WI38 (cell line): Measurements from ENCODE around the gene USPL1.

Experiments
- H3K4me3 ChIP-seq: 2 replicates; pipeline ENCODE4 v1.5.1; 2011; ENCODE audit warnings: low read depth, mild to moderate bottlenecking, control low read depth, low read length
- TF ChIP-seq, protein P1 (sequence below): IDR thresholded peaks from 2 replicates; pipeline ENCODE4 v1.5.1; 2012; ENCODE audit warnings: low read depth, mild to moderate bottlenecking, control low read depth, low read length

The USPL1 gene

GRCh38 chr13:30580852-30581502 lies 36.7 kb upstream of the USPL1 start:
- TF ChIP-seq, protein P1, sequence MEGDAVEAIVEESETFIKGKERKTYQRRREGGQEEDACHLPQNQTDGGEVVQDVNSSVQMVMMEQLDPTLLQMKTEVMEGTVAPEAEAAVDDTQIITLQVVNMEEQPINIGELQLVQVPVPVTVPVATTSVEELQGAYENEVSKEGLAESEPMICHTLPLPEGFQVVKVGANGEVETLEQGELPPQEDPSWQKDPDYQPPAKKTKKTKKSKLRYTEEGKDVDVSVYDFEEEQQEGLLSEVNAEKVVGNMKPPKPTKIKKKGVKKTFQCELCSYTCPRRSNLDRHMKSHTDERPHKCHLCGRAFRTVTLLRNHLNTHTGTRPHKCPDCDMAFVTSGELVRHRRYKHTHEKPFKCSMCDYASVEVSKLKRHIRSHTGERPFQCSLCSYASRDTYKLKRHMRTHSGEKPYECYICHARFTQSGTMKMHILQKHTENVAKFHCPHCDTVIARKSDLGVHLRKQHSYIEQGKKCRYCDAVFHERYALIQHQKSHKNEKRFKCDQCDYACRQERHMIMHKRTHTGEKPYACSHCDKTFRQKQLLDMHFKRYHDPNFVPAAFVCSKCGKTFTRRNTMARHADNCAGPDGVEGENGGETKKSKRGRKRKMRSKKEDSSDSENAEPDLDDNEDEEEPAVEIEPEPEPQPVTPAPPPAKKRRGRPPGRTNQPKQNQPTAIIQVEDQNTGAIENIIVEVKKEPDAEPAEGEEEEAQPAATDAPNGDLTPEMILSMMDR = no peak
- no peak overlapping the region for H3K4me3 ChIP-seq

GRCh38 chr13:30581582-30581981 lies 36.1 kb upstream of the USPL1 start:
- TF ChIP-seq, protein P1 = no peak
- H3K4me3 ChIP-seq = no peak overlapping the region

- TF ChIP-seq, protein P1 = no peak
- H3K4me3 ChIP-seq = no peak overlapping the region
Observed at GRCh38 chr13:30584051-30584731, 33.5 kb upstream of the USPL1 start.

DNA sequence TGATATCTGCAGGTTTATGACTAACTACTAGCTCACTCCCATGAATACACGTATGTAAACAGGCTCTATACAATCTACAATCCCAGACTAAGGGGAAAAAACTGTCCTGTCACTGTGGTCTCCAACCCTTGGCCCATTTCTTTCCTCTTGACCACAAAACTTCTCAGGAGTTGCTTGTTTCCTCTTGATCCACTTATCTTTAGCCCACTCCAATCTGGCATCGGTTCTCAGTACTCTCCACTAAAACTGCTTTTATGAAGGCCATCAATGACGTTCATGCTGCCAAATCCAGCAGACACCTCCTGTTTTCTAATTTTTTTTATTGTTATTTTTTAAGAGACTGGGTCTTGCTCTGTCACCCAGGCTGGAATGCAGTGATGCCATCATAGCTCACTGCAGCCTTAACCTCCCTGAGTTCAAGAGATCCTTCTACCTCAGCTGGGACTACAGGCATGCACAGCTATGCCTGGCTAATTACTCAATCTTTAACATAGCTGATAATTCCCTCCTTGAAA lies 31.9 kb upstream of the USPL1 start:
- H3K4me3 ChIP-seq = no peak overlapping the region
- TF ChIP-seq, protein P1 = no peak

- H3K4me3 ChIP-seq = no peak overlapping the region
- TF ChIP-seq, protein P1 = no peak
Observed at GRCh38 chr13:30587231-30587630, 30.5 kb upstream of the USPL1 start.

DNA sequence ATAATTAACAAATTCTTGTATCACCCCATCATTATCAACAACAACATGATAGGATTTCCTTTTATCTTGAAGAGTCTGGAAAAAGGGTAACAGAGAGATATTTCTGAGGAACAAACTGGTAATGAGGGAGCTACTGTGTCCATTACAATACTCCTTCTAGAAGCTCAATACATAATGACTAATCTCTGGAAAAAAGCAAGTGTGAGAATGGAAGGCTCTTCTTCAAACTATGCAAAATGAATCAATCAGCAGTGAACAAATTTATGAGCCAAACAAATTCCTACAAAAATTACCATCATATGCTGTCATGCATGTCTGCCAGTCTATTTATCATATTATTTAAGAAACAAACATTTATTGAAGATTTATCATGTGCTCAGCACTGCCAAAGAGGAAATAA lies 30.0 kb upstream of the USPL1 start:
- TF ChIP-seq, protein P1 = no peak
- no peak overlapping the region for H3K4me3 ChIP-seq

DNA sequence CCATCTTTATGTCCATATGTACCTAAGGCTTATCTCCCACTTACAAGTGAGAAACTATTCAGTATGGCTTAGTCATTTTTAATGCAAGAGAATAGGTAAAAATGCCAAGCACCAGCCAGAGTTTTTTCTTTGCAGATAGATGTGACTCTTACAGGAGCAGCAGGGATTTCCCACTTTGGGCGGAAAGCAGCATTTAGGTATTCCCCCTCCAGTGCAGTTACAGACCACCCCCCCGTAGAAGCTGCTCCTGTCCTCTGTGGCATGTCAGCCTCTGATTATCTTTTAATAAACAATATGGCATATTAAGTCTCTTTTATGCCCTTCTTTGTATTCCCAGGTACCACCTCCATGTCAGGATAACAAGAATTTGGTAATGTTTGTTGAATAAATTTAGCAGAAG lies 24.7 kb upstream of the USPL1 start:
- TF ChIP-seq, protein P1 = no peak

More for the DNA sequence above, 24.7 kb upstream of the USPL1 start:
- no peak overlapping the region for H3K4me3 ChIP-seq
